ENCODE results near the gene NEDD9.

DNA sequence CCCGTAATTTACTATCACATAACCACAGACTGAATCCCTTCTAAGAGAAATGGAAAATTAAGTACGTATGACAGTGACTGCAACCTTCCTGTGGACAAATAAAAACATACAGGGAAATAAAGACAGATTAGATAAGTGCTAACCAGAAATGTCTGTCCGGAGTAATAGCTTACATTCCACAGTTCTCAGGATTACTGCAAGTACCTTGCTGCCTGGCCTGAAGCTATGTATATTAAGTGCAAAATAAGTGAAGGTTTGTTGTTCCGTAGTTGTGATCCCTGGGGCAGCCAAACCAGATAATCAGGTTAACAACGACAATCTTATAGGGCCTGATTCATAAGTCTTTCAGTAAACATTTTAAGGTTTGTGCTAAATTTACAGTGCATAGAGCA, 2.8 kb downstream of the NEDD9 start:
- TF ChIP-seq EZH2phosphoT487 (IDR thresholded peaks at IDR 0.05; ENCODE audit: low read depth): no peak
- TF ChIP-seq CTCF (IDR thresholded peaks at IDR 0.05; ENCODE audit: low read depth, low read length): no peak
